HG02623 (cell line): ENCODE measurements around the gene HIPK4.
A peak's percentile ranks its signal among the peaks of the same experiment; 100 is the strongest.
"Not testable (repeated sequence)": the region's sequence is repeated elsewhere in the genome, so short reads cannot be mapped to it uniquely, and the experiment has no call there.

Source experiments
- ATAC-seq: cut with Tn5 transposase; IDR thresholded peaks from one replicate; pipeline ENCODE4 v1.9.1; 2021; ENCODE audit warnings: moderate library complexity; ENCODE audit not compliant: unreplicated experiment

The HIPK4 gene, protein sequence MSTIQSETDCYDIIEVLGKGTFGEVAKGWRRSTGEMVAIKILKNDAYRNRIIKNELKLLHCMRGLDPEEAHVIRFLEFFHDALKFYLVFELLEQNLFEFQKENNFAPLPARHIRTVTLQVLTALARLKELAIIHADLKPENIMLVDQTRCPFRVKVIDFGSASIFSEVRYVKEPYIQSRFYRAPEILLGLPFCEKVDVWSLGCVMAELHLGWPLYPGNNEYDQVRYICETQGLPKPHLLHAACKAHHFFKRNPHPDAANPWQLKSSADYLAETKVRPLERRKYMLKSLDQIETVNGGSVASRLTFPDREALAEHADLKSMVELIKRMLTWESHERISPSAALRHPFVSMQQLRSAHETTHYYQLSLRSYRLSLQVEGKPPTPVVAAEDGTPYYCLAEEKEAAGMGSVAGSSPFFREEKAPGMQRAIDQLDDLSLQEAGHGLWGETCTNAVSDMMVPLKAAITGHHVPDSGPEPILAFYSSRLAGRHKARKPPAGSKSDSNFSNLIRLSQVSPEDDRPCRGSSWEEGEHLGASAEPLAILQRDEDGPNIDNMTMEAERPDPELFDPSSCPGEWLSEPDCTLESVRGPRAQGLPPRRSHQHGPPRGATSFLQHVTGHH

DNA sequence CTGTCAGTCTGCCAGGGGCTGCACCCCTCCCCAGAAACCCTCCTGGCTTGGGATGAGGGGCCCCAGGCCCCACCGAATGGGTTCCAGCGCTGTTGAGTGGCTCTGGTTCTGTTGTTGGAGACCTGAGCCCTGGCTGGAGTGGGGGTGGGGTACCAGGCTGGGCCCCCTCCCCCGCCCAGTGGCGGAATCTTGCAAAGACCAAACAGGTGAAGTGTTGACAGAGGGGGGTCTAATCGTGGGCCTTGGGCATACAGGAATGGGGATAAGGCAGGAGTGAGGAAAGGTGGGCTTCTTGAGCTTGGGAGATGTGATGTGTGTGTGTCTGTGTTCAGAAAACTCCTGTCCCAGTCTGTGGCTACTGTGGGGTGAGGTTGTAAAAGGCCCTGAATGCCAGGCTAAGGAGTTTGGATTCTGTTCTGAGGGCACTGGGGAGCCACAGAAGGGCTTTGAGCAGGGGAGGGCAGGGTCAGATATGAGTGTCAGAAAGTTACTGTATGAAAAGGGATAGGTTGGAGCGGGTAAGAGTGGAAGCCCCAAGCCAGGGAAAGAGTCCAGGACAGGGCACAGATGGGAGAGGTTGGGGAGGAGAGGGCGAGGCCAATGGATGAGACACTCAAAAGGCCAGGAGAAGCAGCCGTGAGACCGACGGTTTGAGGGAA lies at the start of gene HIPK4:
TSS of gene HIPK4 (minus strand) at position 98 of the 659 bp plus-strand sequence. CDS start 279 bp downstream, outside the sequence.
- no peak for ATAC-seq

- ATAC-seq = no peak
Measured at GRCh38 chr19:40438284-40438683, 48.3 kb upstream of the HIPK4 start.

GRCh38 chr19:40433391-40434216 lies 43.6 kb upstream of the HIPK4 start:
- ATAC-seq = peak; percentile 61

GRCh38 chr19:40432760-40433159 lies 42.8 kb upstream of the HIPK4 start:
- not testable (repeated sequence) for ATAC-seq

GRCh38 chr19:40431698-40432097 lies 41.7 kb upstream of the HIPK4 start:
- no peak for ATAC-seq

GRCh38 chr19:40430242-40430641 lies 40.3 kb upstream of the HIPK4 start:
- ATAC-seq = not testable (repeated sequence)

GRCh38 chr19:40428197-40428596 lies 38.2 kb upstream of the HIPK4 start:
- ATAC-seq = not testable (repeated sequence)

GRCh38 chr19:40425450-40426287 lies 35.7 kb upstream of the HIPK4 start, which contains the start of gene SERTAD1:
SERTAD1 (minus strand) TSS chr19:40425992; CDS start chr19:40423546, 2,446 bp downstream.
- ATAC-seq = peak; percentile 73

GRCh38 chr19:40424637-40425449 lies 34.9 kb upstream of the HIPK4 start:
- ATAC-seq = no peak

- no peak for ATAC-seq
Measured at GRCh38 chr19:40423938-40424337, 34.0 kb upstream of the HIPK4 start.

- no peak for ATAC-seq
Measured at GRCh38 chr19:40422748-40423566, 33.0 kb upstream of the HIPK4 start.

GRCh38 chr19:40421993-40422747 lies 32.2 kb upstream of the HIPK4 start:
- no peak for ATAC-seq

DNA sequence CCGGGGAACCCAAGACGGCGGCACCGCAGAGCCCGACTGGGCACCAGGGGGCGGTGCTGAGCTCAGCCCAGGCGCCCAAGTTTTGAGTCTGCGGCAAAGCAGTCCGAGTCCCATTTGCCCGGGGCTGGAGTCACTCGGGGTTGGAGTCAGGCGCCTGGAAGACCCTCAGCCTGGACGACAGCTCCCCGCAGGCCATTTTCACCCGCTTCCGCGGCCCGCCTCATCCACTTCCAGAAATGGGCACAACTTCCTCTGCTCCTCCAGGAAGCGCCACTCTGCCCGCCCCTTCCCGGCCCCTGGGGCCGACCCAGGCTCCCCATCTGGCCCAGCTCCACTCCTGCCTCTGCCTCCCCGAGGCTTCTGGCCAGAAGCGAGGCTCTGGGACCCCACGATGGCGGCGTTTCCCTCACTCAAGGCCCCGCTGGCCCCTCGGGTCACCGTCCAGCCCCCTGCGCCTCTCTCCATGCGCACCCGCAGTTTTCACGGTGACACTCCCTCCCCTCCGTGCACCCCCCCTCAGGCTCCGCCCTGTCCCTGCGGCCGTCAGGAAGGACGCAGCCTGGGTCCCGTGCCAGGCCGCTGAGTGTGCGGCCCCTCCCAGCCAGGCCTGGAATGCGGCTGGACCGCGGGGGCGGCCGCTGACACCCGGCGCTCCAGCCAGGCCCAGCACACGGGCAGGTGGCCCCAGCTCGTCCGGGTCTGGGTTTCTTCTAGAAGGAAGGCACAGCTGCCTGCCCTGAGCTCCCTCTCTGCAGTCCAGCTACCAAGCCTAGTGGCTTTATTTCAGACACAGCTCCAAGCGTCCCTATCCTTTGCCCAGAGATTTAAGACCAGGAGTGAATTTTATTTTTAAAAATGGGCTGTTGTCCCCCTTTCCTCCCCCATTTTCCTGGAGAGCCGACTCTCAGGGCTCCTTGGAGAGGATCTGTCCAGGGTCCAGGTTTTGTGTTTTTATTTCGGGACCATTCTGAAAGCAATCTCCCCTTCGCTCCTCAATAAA lies 31.1 kb upstream of the HIPK4 start:
- ATAC-seq = no peak

DNA sequence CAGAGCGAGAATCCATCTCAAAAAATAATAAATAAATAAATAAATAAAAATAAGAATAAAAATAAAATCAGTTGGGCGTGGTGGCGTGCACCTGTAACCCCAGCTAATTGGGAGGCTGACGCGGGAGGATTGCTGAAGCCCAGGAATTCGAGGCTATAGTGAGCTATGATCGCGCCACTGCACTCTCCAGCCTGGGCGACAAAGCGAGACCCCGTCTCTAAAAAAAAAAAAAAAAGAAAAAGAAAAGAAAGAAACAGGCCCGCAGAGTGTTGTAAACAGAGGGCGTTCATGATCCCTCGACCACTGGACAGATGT lies 30.4 kb upstream of the HIPK4 start:
- ATAC-seq = no peak

- no peak for ATAC-seq
Measured at GRCh38 chr19:40419780-40420179, 29.8 kb upstream of the HIPK4 start.

DNA sequence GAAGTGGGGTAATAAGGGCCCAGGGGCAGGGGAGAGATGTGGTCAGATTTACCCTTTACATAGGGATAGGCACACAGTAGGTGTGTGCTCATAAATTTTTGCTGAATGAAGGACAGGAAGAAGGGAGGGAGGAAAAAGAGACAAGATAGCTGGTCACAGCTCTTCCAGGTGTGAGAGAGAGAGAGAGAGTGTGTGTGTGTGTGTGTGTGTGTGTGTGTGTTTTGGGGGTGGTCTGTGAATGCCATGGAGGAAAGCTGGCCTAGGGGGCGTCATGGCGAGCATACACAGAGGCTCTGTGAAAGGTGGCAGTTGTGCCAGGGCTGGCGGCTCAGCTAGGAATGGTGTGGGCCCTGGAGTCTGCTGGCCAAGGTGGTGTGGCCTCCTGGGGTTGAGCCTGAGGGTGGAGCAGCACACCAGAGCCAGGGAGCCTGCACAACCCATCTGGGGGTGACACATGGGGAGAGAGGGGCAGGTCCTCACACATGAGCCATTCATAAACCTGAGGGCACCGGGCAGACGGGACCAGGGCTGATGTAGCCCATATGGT lies 29.2 kb upstream of the HIPK4 start:
- ATAC-seq = no peak
